ENCODE measurements around the gene XYLT1. TPM values are rescaled to one million over a fixed set of nuclear protein-coding genes. Genes with fewer than 3 reads are reported as not detected.

The XYLT1 gene
- total and polyA plus RNA-seq, 10 of the 15 experiments (the other 5 are each of a cell fraction or from before 2014, with no cell fraction given) = 0.88 to 14.8 (median 5.8) TPM

DNA sequence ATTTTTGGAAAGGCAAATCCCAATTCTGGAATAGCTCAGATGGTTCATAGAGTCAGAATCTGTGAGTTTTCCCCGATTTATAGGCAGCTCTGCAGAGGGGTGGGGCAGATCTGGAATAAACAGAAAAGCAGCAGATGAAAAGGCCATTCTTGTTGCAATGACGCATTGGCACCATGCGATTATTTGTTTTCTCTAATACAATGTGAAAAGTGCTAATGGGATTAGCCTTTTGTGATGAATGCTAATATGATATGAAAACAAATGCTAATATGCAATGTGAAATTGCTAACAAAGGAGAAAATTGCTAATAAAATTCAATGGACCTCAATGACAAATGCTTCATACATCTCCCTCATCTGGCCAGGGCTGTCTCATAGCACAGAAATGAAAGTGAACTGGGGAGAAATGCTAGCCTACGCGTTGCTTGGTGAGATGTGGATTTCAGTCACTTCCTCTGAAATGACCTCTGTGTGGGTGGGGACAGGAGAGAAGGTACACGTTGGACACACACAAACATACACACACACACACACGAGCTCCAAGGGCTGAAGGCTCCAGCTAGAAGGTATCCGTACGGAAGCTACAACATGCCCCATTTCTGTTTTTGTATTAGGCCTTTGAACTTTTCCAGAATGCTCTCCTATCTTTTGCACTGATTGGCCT lies 394.5 kb downstream of the XYLT1 start (continued):
- TF ChIP-seq, protein P1, sequence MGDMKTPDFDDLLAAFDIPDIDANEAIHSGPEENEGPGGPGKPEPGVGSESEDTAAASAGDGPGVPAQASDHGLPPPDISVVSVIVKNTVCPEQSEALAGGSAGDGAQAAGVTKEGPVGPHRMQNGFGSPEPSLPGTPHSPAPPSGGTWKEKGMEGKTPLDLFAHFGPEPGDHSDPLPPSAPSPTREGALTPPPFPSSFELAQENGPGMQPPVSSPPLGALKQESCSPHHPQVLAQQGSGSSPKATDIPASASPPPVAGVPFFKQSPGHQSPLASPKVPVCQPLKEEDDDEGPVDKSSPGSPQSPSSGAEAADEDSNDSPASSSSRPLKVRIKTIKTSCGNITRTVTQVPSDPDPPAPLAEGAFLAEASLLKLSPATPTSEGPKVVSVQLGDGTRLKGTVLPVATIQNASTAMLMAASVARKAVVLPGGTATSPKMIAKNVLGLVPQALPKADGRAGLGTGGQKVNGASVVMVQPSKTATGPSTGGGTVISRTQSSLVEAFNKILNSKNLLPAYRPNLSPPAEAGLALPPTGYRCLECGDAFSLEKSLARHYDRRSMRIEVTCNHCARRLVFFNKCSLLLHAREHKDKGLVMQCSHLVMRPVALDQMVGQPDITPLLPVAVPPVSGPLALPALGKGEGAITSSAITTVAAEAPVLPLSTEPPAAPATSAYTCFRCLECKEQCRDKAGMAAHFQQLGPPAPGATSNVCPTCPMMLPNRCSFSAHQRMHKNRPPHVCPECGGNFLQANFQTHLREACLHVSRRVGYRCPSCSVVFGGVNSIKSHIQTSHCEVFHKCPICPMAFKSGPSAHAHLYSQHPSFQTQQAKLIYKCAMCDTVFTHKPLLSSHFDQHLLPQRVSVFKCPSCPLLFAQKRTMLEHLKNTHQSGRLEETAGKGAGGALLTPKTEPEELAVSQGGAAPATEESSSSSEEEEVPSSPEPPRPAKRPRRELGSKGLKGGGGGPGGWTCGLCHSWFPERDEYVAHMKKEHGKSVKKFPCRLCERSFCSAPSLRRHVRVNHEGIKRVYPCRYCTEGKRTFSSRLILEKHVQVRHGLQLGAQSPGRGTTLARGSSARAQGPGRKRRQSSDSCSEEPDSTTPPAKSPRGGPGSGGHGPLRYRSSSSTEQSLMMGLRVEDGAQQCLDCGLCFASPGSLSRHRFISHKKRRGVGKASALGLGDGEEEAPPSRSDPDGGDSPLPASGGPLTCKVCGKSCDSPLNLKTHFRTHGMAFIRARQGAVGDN (IDR thresholded peaks at IDR 0.05) = 0 out of 2 replicates have a peak, but pooled peaks have one; percentile 27
- TF ChIP-seq IRF4 (IDR thresholded peaks at IDR 0.05; ENCODE audit: low read depth, low read length) (peak; percentile 75; the same call in 1 of the 2 replicates), DPF2 (IDR thresholded peaks at IDR 0.05) (peak; percentile 52; the same call in 1 of the 2 replicates), HDAC2 (IDR thresholded peaks at IDR 0.05) (no peak), NR2C1 (IDR thresholded peaks at IDR 0.05) (peak; percentile 57; the same call in 1 of the 2 replicates), MTA3 (IDR thresholded peaks at IDR 0.05; ENCODE audit: borderline replicate concordance, low read length) (no peak), ZNF622 (IDR thresholded peaks at IDR 0.05) (no peak), KDM1A (IDR thresholded peaks at IDR 0.05; ENCODE audit: borderline replicate concordance) (no peak), ASH2L (IDR thresholded peaks at IDR 0.05; ENCODE audit: borderline replicate concordance, low read depth) (no peak), ZNF24 (IDR thresholded peaks at IDR 0.05) (no peak), IKZF2 (IDR thresholded peaks at IDR 0.05) (peak in 1 of 2 experiments; percentile 52; a peak in 2 of 4 replicates), CHD2 (IDR thresholded peaks at IDR 0.05; ENCODE audit: borderline replicate concordance, low read depth, low read length) (no peak), SIN3A (IDR thresholded peaks at IDR 0.05; ENCODE audit: low read depth, low read length) (no peak), NBN (IDR thresholded peaks at IDR 0.05) (no peak)
- TF ChIP-seq, protein P2, sequence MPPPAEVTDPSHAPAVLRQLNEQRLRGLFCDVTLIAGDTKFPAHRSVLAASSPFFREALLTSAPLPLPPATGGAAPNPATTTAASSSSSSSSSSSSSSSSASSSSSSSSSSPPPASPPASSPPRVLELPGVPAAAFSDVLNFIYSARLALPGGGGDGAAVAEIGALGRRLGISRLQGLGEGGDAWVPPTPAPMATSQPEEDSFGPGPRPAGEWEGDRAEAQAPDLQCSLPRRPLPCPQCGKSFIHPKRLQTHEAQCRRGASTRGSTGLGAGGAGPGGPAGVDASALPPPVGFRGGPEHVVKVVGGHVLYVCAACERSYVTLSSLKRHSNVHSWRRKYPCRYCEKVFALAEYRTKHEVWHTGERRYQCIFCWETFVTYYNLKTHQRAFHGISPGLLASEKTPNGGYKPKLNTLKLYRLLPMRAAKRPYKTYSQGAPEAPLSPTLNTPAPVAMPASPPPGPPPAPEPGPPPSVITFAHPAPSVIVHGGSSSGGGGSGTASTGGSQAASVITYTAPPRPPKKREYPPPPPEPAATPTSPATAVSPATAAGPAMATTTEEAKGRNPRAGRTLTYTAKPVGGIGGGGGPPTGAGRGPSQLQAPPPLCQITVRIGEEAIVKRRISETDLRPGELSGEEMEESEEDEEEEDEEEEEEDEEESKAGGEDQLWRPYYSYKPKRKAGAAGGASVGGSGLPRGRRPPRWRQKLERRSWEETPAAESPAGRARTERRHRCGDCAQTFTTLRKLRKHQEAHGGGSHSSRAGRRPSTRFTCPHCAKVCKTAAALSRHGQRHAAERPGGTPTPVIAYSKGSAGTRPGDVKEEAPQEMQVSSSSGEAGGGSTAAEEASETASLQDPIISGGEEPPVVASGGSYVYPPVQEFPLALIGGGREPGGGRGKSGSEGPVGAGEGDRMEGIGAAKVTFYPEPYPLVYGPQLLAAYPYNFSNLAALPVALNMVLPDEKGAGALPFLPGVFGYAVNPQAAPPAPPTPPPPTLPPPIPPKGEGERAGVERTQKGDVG (CRISPR knock-in tag; IDR thresholded peaks at IDR 0.05) = no peak
- TF ChIP-seq, protein P3, sequence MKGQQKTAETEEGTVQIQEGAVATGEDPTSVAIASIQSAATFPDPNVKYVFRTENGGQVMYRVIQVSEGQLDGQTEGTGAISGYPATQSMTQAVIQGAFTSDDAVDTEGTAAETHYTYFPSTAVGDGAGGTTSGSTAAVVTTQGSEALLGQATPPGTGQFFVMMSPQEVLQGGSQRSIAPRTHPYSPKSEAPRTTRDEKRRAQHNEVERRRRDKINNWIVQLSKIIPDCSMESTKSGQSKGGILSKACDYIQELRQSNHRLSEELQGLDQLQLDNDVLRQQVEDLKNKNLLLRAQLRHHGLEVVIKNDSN (IDR thresholded peaks at IDR 0.05; ENCODE audit: borderline replicate concordance, extremely low read length, insufficient read depth, low read depth, low read length) = no peak
- TF ChIP-seq, protein P4, sequence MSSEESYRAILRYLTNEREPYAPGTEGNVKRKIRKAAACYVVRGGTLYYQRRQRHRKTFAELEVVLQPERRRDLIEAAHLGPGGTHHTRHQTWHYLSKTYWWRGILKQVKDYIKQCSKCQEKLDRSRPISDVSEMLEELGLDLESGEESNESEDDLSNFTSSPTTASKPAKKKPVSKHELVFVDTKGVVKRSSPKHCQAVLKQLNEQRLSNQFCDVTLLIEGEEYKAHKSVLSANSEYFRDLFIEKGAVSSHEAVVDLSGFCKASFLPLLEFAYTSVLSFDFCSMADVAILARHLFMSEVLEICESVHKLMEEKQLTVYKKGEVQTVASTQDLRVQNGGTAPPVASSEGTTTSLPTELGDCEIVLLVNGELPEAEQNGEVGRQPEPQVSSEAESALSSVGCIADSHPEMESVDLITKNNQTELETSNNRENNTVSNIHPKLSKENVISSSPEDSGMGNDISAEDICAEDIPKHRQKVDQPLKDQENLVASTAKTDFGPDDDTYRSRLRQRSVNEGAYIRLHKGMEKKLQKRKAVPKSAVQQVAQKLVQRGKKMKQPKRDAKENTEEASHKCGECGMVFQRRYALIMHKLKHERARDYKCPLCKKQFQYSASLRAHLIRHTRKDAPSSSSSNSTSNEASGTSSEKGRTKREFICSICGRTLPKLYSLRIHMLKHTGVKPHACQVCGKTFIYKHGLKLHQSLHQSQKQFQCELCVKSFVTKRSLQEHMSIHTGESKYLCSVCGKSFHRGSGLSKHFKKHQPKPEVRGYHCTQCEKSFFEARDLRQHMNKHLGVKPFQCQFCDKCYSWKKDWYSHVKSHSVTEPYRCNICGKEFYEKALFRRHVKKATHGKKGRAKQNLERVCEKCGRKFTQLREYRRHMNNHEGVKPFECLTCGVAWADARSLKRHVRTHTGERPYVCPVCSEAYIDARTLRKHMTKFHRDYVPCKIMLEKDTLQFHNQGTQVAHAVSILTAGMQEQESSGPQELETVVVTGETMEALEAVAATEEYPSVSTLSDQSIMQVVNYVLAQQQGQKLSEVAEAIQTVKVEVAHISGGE (CRISPR knock-in tag; IDR thresholded peaks at IDR 0.05) = no peak
- TF ChIP-seq, protein P5, sequence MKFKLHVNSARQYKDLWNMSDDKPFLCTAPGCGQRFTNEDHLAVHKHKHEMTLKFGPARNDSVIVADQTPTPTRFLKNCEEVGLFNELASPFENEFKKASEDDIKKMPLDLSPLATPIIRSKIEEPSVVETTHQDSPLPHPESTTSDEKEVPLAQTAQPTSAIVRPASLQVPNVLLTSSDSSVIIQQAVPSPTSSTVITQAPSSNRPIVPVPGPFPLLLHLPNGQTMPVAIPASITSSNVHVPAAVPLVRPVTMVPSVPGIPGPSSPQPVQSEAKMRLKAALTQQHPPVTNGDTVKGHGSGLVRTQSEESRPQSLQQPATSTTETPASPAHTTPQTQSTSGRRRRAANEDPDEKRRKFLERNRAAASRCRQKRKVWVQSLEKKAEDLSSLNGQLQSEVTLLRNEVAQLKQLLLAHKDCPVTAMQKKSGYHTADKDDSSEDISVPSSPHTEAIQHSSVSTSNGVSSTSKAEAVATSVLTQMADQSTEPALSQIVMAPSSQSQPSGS (IDR thresholded peaks at IDR 0.05; ENCODE audit: low read length) = no peak

Data from GM12878 (cell line).